B cell (primary cell): ENCODE measurements around the gene TMEM185A. TPM values are rescaled to one million over a fixed set of nuclear protein-coding genes. Genes with fewer than 3 reads are reported as not detected.
"Not testable (repeated sequence)": the region's sequence is repeated elsewhere in the genome, so short reads cannot be mapped to it uniquely, and the experiment has no call there.

Experiments
- ATAC-seq: fragments of 200-7000 bp; cut with Tn5 transposase; one replicate; pipeline ENCODE4 v1.10.0; 2021; ENCODE audit warnings: low read depth, mild to moderate bottlenecking, moderate number of reproducible peaks, moderate library complexity
- CTCF ChIA-PET: fragments of 350-600 bp; sonication (Branson Sonifier 250); formaldehyde crosslinking; loops from one replicate; lab custom pipeline; 2021; ENCODE audit warnings: antibody characterized with exemption, inconsistent platforms; lab: Charles Lee
- POLR2A ChIA-PET: fragments of 350-600 bp; sonication (Branson Sonifier 250); formaldehyde crosslinking; loops from one replicate; lab custom pipeline; 2021; ENCODE audit warnings: antibody characterized with exemption; lab: Charles Lee
- DNase-seq: peaks from one replicate; pipeline ENCODE4 v3.0.0; 2013
- H2AFZ ChIP-seq: 2 replicates; pipeline ENCODE4 v1.6.1; 2012; ENCODE audit warnings: mild to moderate bottlenecking, low read depth, low read length; ENCODE audit not compliant: insufficient read depth, poor library complexity, severe bottlenecking
- H3K27ac ChIP-seq, 2 donors: 1 replicate in 1 of 2; 2 replicates in 1 of 2; pipeline ENCODE4 v1.5.1; 2012 to 2013; ENCODE audit warnings: low read length in 2 of 2, mild to moderate bottlenecking in 2 of 2, moderate library complexity in 1 of 2
- H3K27me3 ChIP-seq, 4 experiments: fragments of 200-600 bp in 1 of 4; sonication (generic) in 1 of 4; replicated peaks in 1 of 4; 1 replicate in 2 of 4; 2 replicates in 2 of 4; pipeline versions ENCODE4 v1.6.1 to v1.7.0; 2013 to 2016; ENCODE audit warnings: low read length in 3 of 4, mild to moderate bottlenecking in 2 of 4, mixed read lengths in 1 of 4, moderate library complexity in 1 of 4; ENCODE audit not compliant: insufficient read depth in 4 of 4, control insufficient read depth in 3 of 4; ENCODE audit errors: control extremely low read depth in 1 of 4
- H3K36me3 ChIP-seq, 2 experiments: replicated peaks in 1 of 2; 1 replicate in 1 of 2; 2 replicates in 1 of 2; pipeline versions ENCODE4 v1.6.1 to v1.7.1; 2013; ENCODE audit warnings: low read length in 1 of 2; ENCODE audit not compliant: insufficient read depth in 2 of 2, control insufficient read depth in 1 of 2; ENCODE audit errors: control extremely low read depth in 1 of 2, extremely low read depth in 1 of 2
- H3K4me1 ChIP-seq, 2 donors: fragments of 200-600 bp in 1 of 2; sonication (generic) in 1 of 2; 1 replicate in 1 of 2; 2 replicates in 1 of 2; pipeline versions ENCODE4 v1.5.1 to v1.6.1; 2013 to 2017; ENCODE audit warnings: low read length in 2 of 2; ENCODE audit not compliant: control insufficient read depth in 2 of 2, insufficient read depth in 2 of 2
- H3K4me2 ChIP-seq: replicated peaks from 2 replicates; pipeline ENCODE3; 2012; ENCODE audit warnings: mild to moderate bottlenecking, low read depth, low read length; ENCODE audit not compliant: poor library complexity, severe bottlenecking
- H3K4me3 ChIP-seq, 5 experiments: fragments of 200-600 bp in 1 of 5; sonication (generic) in 1 of 5; 1 replicate in 3 of 5; 2 replicates in 2 of 5; pipeline versions ENCODE4 v1.5.1 to v1.7.0; 2011 to 2016; ENCODE audit warnings: low read length in 4 of 5, mild to moderate bottlenecking in 4 of 5, low read depth in 2 of 5, control low read depth in 1 of 5, moderate library complexity in 1 of 5; ENCODE audit not compliant: insufficient read depth in 1 of 5; ENCODE audit errors: control extremely low read depth in 1 of 5, extremely low read depth in 1 of 5
- H3K79me2 ChIP-seq: fragments of 200-600 bp; sonication (generic); one replicate; pipeline ENCODE4 v1.6.0; 2016; ENCODE audit warnings: low read length; ENCODE audit not compliant: control insufficient read depth, insufficient read depth
- H3K9ac ChIP-seq: fragments of 200-600 bp; sonication (generic); 2 replicates; pipeline ENCODE4 v1.6.1; 2017; ENCODE audit warnings: mild to moderate bottlenecking, low read length, moderate library complexity
- H3K9me3 ChIP-seq, 3 donors: one replicate each; pipeline versions ENCODE4 v1.6.1 to v1.7.1; 2013; ENCODE audit warnings: low read length in 2 of 3; ENCODE audit not compliant: control insufficient read depth in 2 of 3, insufficient read depth in 1 of 3; ENCODE audit errors: control extremely low read depth in 1 of 3
- H4K20me1 ChIP-seq: 2 replicates; pipeline ENCODE4 v1.6.0; 2012; ENCODE audit warnings: mild to moderate bottlenecking, low read length; ENCODE audit not compliant: insufficient read depth, control insufficient read depth, poor library complexity, severe bottlenecking
- H3K27ac Mint-ChIP-seq: one replicate; pipeline ENCODE4 v1.8.0; 2021; ENCODE audit warnings: mixed read lengths
- H3K27me3 Mint-ChIP-seq: one replicate; pipeline ENCODE4 v1.8.0; 2021; ENCODE audit warnings: mixed read lengths
- H3K4me1 Mint-ChIP-seq: one replicate; pipeline ENCODE4 v1.8.0; 2021; ENCODE audit warnings: mixed read lengths
- H3K4me3 Mint-ChIP-seq: one replicate; pipeline ENCODE4 v1.8.0; 2021; ENCODE audit warnings: mixed read lengths
- H3K9me3 Mint-ChIP-seq: one replicate; pipeline ENCODE4 v1.8.0; 2022; ENCODE audit warnings: mixed read lengths; ENCODE audit not compliant: insufficient read depth
- CTCF ChIP-seq: fragments of 200-600 bp; IDR thresholded peaks from one replicate; pipeline ENCODE4 v1.8.0; 2022; ENCODE audit warnings: antibody characterized with exemption, mild to moderate bottlenecking
- EZH2 ChIP-seq: IDR thresholded peaks from 2 replicates; pipeline ENCODE4 v1.6.1; 2012; ENCODE audit warnings: borderline replicate concordance, low read depth, mild to moderate bottlenecking, moderate library complexity, low read length; ENCODE audit not compliant: insufficient read depth, poor library complexity, severe bottlenecking
- WGBS: methylation state at CpG from one replicate; pipeline ENCODE4 v1.1.5; 2013; ENCODE audit warnings: missing lambda C conversion rate; ENCODE audit not compliant: insufficient coverage; 5-methylcytosine and 5-hydroxymethylcytosine counted together
- intact Hi-C: fragments of 100-400 bp; cut with micrococcal nuclease; formaldehyde crosslinking; loops from one replicate; pipeline ENCODE4 v1.10.0; 2022
- polyA plus RNA-seq: library from polyadenylated mRNA; depleted of rRNA; stranded (reverse); fragments of >200 nt; gene quantifications from 2 replicates; pipeline ENCODE4 v1.2.3, GENCODE V29; 2012
- total RNA-seq, 2 donors: library from RNA; stranded (reverse); fragments of 120-200 nt in 1 of 2; gene quantifications; 1 replicate in 1 of 2; 2 replicates in 1 of 2; pipeline versions ENCODE4 v1.2.3 to v1.2.4, GENCODE V29; 2013 to 2022

TMEM185A gene
- total and polyA plus RNA-seq, 2 donors (not counting 1 experiment from before 2014, with no cell fraction given), result 17.8 to 28.6 TPM

GRCh38 chrX:149607699-149608098 lies 23.9 kb downstream of the TMEM185A start:
- Mint-ChIP-seq H3K27me3 (no peaks in the 10 kb centered on the region), H3K27ac (no peak overlapping the region), H3K4me3 (no peak overlapping the region), H3K4me1 (no peaks in the 10 kb centered on the region), H3K9me3 (no peaks in the 10 kb centered on the region)
- H4K20me1 ChIP-seq, result no peaks in the 10 kb centered on the region
- no peaks in the 10 kb centered on the region for H3K4me1 ChIP-seq
- ChIA-PET POLR2A (no interaction called here), CTCF (no interaction called here)
- no peaks in the 10 kb centered on the region for H3K79me2 ChIP-seq
- no peak overlapping the region for H3K27ac ChIP-seq
- H3K36me3 ChIP-seq, result peaks cover 0 to 22% of the 10 kb centered on the region in 2 experiments
- H3K9ac ChIP-seq, result no peak overlapping the region
- H3K4me2 ChIP-seq, result no peak overlapping the region
- no peak overlapping the region for H2AFZ ChIP-seq
- DNase-seq (no peak), ATAC-seq (no peak)
- intact Hi-C loops, result no loop called here
- H3K4me3 ChIP-seq, result no peak overlapping the region
- H3K9me3 ChIP-seq, result no peaks in the 10 kb centered on the region
- TF ChIP-seq EZH2 (no peak), CTCF (no peak)
- H3K27me3 ChIP-seq, result no peaks in the 10 kb centered on the region

GRCh38 chrX:149605248-149605885 lies 26.2 kb downstream of the TMEM185A start:
- ATAC-seq, H3K27ac Mint-ChIP-seq, H3K4me3 ChIP-seq, H4K20me1 ChIP-seq, H3K4me3 Mint-ChIP-seq, H3K27me3 Mint-ChIP-seq, H3K27me3 ChIP-seq, H3K79me2 ChIP-seq, H3K4me1 Mint-ChIP-seq, H3K9me3 Mint-ChIP-seq, H3K4me1 ChIP-seq, DNase-seq, H3K9ac ChIP-seq, H3K9me3 ChIP-seq, POLR2A ChIA-PET, H3K27ac ChIP-seq, intact Hi-C loops, H2AFZ ChIP-seq, H3K4me2 ChIP-seq: not testable (repeated sequence)
- CTCF ChIA-PET, result interaction anchor here (1.0 kb wide), 1 partner anchor 93 kb away, joined by 3 read pairs; no protein-coding TSS in a partner anchor
- 100% methylated on average over 3 of the region's 7 CpGs for WGBS
- peaks cover 0 to 22% of the 10 kb centered on the region in 2 experiments for H3K36me3 ChIP-seq

- H3K27ac ChIP-seq, H3K4me3 Mint-ChIP-seq, H3K27me3 Mint-ChIP-seq, H3K9ac ChIP-seq, H2AFZ ChIP-seq, H4K20me1 ChIP-seq, H3K9me3 Mint-ChIP-seq, POLR2A ChIA-PET, H3K27me3 ChIP-seq, DNase-seq, intact Hi-C loops, H3K9me3 ChIP-seq, H3K79me2 ChIP-seq, ATAC-seq, H3K4me1 ChIP-seq, H3K36me3 ChIP-seq, CTCF ChIA-PET, H3K27ac Mint-ChIP-seq, H3K4me3 ChIP-seq, H3K4me1 Mint-ChIP-seq, H3K4me2 ChIP-seq: not testable (repeated sequence)
- WGBS, result no CpG with 5 or more reads among the region's 11 CpGs
These were observed 33.0 kb downstream of the TMEM185A start for GRCh38 chrX:149598603-149599002.
